GM19372 (cell line): ENCODE data around the gene COL24A1.

ENCODE experiments used
- ATAC-seq: cut with Tn5 transposase; IDR thresholded peaks from one replicate; pipeline ENCODE4 v1.9.1; 2021; ENCODE audit warnings: mild to moderate bottlenecking, low read depth, moderate library complexity; ENCODE audit not compliant: unreplicated experiment

COL24A1 gene

GRCh38 chr1:86156566-86157455 is at the start of gene COL24A1:
Gene COL24A1, minus strand, starts transcription at chr1:86156772. Its CDS starts 376 bp downstream, at chr1:86156396.
- ATAC-seq: peak; percentile 59

GRCh38 chr1:86205741-86206140 is 49.2 kb upstream of the COL24A1 start:
- ATAC-seq: no peak

- ATAC-seq: no peak
Observed at GRCh38 chr1:86202552-86203340, 46.2 kb upstream of the COL24A1 start.

DNA sequence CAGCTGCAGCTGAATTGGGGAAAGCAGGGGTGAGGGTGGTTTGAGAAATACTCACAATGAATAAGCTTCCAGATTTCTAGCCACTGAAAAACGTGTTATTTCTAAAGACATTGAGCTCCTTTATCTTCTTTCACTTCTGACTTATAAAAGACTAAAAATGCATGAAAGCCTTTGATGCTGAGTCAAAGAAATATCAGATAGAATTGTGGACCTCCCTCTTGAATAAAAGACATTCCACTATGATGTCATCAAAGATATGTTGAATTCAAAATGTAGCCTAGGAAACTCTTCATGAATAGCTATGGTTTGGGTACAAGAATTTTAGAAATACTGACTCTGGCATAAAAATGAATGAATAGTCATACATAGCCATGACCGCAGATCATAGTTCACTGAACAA is 44.7 kb upstream of the COL24A1 start:
- ATAC-seq: no peak

GRCh38 chr1:86200901-86201300 is 44.3 kb upstream of the COL24A1 start:
- ATAC-seq: no peak

DNA sequence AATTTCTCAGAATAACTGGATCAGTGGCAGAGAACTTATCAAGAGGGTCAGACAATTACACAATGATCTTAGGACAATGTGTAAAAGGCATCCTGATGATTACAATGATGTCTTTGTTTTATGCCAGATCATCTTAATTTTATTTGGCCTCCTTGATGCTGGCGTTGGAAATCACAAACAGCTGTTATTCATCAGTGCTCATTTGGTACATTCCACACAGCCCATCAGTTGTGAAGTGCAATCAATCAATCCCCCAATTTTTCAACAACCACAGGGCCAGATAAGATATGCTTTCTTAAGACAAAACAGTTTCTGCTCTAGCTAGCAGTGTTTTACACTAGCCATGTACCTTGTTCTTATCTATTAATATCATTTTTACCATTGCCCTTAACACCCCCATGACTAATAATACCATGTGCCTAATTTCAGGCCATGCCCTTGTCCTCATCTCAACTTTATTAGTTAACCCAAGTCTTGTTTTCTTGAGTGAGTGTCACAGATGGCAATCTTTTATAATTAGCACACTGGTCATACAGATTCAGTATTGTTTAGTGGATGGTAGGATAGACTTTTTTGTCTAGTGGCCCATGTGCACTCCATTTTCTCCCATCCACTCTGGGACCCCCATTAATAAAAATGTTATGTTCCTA is 40.8 kb upstream of the COL24A1 start:
- ATAC-seq: no peak

- no peak for ATAC-seq
Observed at GRCh38 chr1:86195281-86195680, 38.7 kb upstream of the COL24A1 start.

GRCh38 chr1:86194491-86195034 is 38.0 kb upstream of the COL24A1 start:
- ATAC-seq: no peak

DNA sequence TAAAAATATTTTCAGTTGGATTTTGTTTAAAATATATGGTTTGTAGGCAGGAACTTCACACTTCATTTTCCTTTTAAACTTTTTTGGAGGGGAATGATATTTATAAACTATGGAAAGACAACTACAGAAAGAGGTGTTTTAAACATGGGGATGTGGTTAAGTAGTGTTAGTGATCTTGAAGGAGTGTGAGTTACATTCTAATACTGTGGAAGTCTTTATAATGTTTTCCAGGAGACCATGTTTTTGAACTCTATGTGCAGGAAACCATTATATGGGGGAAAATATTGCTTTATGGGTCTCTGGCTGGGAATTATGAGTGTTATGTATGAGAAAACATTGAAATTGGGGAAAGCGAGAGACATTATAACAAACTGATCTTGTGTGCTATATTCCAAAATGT is 35.8 kb upstream of the COL24A1 start:
- no peak for ATAC-seq

DNA sequence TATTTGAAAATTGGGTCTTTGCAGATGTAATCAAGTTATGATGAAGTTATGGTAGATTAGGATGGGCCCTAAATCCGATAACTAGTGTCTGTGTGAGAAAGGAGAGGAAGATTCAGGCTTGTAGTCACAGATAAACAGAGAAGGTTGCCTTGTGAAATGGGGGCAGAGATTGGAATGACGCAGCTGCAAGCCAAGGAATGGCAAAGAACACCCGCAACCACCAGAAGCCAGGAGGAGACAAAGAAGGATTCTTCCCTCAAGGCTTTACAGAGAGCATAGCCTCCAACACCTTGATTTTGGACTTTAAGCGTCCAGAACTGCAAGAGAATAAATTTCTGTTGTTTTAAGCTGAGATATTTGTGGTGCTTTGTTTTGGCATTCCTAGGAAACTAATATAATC is 35.4 kb upstream of the COL24A1 start:
- ATAC-seq: no peak

DNA sequence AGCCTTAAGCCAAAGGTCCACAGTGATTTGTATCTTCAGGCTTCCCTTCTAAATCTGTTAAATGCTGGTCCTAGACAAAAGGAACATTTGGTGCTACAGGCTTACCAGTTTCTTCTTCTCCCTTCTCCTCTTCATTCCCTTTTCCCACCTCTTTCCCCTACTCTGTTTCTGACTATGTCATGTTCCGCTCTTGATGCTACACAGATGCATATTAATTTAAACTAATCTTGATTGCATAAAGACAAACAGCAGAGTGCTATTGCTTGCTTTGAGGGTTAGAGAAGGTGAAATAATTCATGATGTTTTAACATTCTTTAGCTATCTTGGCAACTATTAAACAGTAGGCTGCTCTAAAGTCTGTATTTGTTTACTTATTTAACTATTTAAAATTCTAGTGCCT is 34.3 kb upstream of the COL24A1 start:
- no peak for ATAC-seq

- no peak for ATAC-seq
Observed at GRCh38 chr1:86184426-86184825, 27.9 kb upstream of the COL24A1 start.

DNA sequence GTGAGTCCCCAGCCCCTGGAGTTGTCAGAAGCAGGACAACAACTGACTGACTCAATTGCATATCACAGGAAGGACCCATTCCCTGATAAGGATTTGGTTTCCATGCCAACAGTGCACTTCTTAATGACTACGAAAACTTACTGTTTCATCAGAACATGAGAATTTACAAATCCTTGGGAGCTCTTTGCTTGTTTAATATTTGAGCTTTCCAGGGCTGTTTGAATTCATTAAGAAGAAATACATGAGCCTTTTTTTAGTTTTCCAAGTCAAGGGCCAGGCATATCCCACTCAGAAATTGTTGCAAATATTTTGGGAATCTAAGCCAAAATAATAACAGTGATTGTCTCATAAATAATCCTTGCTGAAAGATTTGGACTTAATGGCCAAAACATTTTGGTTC is 27.2 kb upstream of the COL24A1 start:
- no peak for ATAC-seq

DNA sequence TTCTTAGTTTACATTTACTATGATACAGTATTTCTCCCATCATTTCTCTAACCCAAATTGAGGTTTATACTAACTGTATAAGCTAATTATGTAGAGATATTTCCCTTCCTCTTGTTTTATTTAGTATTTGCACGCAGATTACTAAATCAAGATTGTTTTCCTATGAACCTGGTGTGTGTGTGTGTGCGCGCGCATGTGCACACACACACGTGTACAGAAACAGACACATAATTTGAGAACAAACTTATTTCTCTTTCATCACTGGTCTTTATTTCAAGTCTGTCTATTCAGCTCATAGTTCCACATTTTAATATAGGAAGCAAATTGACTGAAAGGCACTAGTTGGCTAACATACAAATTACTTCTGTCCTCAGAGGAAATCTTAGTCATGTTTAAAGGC is 19.7 kb upstream of the COL24A1 start:
- no peak for ATAC-seq

GRCh38 chr1:86175756-86176155 is 19.2 kb upstream of the COL24A1 start:
- no peak for ATAC-seq

DNA sequence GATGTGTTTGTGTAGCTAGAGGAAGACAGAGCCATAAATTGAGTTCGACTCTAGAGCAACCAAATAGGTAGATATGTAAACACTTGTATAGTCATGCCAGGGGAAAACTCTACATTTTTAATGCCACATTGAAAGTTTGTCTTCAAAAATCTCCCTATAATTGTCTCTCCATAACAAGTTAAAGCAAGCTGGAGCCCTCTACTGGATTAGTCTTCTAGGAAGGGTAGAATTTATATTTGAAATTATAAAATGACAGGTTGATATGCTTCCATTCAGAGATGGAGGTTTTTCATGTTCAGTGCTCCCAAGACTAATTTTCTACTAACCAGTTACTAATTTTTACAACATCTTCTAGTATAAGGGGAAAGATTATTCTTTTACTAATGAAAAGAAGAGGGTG is 13.1 kb upstream of the COL24A1 start:
- no peak for ATAC-seq

DNA sequence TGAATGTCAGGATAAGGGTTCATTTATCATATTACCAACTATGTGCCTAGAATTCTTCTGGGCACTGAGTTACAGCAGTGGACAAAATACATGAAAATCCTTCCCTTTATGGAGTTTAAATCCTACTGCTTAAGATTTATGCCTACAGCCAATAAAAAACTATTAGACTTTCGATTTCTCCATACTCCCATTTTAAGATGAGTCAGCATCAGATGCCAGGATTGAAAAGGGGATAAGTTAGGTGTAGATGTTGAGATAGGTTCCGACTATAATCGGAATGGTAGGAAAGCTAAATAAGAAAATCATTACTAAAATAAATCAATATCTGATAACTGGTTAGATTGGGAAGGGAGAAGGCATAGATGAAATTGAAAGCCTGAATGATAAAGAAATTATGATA is 3.2 kb upstream of the COL24A1 start:
- ATAC-seq: no peak

GRCh38 chr1:86155807-86156565 is 586 bp downstream of the COL24A1 start:
- no peak for ATAC-seq

- ATAC-seq: no peak
Observed at GRCh38 chr1:86155051-86155806, 1.3 kb downstream of the COL24A1 start.
